ENCODE results near the gene GATD1.
A peak's percentile ranks its signal among the peaks of the same experiment; 100 is the strongest.

Gene GATD1

DNA sequence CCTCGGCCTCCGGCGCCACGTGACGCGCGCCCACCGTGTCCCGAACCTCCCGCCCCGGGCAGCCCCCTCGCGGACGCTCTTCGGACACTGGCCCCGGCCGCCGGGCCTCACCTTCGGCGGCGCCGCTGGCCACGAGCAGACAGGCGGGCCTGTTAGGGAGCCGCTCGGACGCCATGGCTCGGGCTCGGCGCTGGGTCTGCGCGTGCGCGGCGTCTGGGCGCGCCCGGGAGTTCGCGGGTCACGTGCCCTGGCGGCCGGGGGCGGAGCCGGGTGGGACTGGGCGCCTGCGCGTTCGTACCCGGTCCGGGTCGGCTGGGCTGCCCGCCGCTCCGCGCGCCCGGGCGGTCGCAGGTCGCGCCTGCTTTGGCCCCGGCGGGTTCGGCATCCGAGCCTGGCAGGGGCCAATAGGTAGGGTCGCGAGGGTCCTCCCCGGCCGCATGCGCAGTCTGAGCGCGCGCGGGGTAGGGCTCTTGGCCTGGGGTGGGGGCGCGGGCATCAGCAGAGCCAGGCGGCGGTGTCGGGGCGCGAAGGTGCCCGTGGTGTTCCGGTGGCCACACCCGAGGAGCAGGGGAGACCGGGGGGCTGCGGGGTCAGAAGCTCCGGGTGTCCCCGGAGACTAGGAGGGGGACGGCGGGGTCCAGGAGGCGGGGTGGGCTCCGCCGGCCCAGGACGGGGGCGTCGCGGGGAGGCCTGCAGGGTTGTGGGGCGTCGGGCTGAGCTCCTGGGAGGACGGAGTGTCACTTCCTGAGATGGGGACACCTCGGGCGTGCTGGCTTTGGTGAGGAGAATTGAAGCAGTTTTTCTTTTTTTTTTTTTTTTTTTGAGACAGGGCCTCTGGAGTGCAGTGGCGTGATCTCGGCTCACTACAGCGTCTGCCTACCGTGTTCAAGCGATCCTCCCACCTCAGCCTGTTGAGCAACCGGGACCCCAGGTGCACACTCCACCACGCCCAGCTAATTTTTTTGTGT lies at the start of gene GATD1:
Gene GATD1 (minus strand): TSS at position 200 of the 968 bp plus-strand sequence. CDS start 25 bp downstream, at position 175.
- DNase-seq, result peak; percentile 71

DNA sequence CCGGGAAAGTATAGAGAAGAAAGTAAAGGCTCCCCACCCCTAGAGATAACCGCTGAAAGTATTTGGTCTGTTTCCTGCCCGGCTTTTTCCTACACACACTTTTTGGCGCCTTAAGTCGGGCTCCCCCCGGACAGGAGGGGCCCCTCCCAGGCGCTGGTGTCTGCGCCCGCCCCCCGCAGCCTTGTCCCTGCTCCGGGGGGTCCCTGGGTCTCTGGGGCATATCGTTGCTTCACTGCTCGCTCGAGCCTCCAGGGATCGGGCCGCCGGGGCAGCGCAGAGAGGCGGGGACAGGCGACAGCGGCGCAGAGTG lies 49.5 kb upstream of the GATD1 start:
- no peak for DNase-seq

GRCh38 chr11:826227-826621 lies 48.9 kb upstream of the GATD1 start:
- no peak for DNase-seq

GRCh38 chr11:825366-826226 lies 48.3 kb upstream of the GATD1 start:
- no peak for DNase-seq

DNA sequence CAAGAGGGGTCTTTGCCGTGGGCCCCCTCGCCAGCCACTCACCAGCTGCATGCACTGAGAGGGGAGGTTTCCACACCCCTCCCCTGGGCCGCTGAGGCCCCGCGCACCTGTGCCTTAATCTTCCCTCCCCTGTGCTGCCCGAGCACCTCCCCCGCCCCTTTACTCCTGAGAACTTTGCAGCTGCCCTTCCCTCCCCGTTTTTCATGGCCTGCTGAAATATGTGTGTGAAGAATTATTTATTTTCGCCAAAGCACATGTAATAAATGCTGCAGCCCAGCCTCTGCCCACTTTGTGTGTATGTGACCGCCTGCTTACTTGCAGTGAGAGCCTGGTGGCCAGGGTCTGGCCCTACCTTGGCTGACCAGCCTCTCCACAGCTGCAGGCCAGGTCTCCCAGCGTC lies 47.7 kb upstream of the GATD1 start:
- DNase-seq, result no peak

DNA sequence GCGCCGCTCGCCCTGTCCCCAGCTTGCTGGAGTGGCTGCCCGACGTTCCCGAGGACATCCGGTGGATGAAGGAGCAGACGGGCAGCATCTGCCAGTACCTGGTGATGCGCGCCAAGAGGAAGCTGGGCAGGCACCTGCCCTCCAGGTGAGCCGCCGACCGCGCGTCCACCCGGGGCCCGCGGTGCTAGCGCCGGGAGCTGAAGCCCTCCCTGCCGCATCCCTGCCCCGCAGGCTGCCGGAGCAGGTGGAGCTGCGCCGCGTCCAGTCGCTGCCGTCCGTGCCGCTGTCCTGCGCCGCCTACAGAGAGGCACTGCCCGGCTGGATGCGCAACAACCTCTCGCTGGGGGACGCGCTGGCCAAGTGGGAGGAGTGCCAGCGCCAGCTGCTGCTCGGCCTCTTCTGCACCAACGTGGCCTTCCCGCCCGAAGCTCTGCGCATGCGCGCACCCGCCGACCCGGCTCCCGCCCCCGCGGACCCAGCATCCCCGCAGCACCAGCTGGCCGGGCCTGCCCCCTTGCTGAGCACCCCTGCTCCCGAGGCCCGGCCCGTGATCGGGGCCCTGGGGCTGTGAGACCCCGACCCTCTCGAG lies 47.1 kb upstream of the GATD1 start:
- no peak for DNase-seq

GRCh38 chr11:823441-824291 lies 46.4 kb upstream of the GATD1 start:
- DNase-seq, result no peak

- no peak for DNase-seq
Observed at GRCh38 chr11:821512-822371, 44.5 kb upstream of the GATD1 start.

DNA sequence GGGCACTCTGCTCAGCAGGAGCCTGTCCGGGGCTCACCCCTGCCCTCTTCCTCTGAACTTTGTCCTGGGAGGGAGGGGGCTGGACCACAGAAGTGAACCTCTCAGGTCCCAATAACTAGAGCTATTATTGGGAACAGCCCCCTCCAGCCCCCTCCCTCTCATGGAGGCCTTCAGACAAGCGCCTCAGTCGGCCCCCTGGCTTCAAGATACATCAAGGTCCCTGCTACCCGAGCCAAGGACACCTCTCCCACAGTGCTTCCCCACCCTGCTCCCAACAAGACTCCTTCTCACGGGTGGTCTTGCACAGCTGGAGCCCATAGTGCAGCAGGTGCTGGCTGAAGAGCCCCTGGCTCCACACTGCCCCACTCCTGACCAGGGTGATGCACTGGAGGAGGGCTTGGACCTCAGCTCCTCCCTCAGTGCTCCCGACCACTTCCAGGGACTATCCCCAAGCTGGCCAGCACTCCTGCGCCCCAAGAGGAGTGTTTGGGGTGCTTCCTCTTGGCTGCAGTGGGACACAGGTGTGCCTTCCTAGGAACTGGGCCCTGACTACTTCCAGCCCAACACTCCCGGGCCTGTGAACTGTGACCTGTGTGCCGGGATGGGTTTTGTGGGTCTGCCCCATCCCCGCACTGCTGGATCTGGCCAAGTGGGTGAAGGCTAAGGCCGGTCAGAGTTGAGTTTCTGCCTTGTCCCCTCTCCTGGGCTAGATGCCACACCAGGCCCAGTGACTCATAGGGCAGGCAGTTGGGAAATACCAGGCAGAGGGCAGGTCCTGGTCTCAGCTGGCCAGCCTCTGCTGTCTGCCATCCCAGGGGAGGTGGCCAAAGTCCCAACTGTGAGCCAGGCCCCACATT lies 43.6 kb upstream of the GATD1 start:
- peak; percentile 55 for DNase-seq

DNA sequence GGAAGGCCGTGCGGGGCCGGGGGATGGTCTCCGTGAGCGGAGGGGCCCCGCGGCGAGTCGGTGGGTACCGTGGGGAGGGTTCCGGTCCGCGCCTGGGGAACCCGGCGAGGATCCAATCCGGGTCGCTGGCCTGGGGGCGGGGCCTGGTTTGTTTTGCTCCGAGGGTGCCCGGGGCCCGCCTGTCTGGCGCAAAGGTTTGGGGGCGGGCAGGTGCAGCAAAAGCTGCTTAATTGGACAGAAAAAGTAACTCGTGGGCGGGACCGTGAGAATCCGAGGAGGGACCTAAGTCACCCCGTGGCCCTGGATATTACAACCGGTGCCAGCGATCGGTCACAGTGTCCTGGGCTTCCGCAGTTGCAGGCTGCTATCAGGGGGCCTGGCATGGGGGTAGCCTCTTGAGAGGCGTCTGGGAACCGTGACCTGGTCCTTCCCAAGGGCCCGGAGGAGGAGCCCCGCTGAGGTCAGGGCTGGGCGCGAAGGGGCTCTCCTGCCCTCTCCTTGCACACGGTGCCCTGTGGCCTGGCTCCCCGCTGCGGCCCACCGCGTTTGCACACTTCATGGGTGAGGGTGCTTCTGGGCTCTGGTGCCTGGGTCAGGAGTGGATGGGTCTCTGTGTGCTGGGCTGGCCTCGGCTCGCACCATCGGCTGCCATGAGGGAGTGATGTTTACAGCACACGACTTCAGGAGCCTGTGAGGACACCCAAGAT lies 42.8 kb upstream of the GATD1 start:
- peak; percentile 81 for DNase-seq

DNA sequence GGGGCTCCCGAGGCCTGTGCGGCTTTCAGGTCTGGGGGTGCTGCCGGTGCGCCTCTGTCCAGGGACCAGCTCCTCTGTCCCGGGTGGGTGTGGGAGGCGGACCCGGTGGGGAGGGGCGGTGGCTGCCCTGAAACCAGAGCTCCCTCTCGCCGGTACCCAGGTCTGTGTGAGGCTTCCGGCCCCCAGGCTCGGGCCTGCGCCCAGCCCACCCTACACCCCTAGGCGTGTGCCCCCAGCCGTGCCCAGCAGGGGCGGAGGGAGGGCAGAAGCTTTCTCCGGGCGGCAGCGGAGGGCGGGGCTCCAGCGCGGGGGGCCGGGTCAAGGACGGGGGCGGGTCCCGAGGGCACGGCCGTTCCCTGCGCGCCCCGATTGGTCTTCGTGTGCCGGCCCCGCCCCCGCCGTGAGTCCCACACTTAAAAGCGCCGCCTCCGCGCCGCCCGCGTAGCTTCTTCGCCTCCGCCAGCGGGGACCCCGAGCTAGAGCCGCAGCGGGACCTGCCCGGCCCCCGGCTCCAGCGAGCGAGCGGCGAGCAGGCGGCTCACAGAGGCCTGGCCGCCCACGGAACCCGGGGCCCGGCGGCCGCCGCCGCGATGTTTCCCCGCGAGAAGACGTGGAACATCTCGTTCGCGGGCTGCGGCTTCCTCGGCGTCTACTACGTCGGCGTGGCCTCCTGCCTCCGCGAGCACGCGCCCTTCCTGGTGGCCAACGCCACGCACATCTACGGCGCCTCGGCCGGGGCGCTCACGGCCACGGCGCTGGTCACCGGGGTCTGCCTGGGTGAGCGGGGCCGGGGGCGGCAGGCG lies 42.0 kb upstream of the GATD1 start:
- peak; percentile 79 for DNase-seq

DNA sequence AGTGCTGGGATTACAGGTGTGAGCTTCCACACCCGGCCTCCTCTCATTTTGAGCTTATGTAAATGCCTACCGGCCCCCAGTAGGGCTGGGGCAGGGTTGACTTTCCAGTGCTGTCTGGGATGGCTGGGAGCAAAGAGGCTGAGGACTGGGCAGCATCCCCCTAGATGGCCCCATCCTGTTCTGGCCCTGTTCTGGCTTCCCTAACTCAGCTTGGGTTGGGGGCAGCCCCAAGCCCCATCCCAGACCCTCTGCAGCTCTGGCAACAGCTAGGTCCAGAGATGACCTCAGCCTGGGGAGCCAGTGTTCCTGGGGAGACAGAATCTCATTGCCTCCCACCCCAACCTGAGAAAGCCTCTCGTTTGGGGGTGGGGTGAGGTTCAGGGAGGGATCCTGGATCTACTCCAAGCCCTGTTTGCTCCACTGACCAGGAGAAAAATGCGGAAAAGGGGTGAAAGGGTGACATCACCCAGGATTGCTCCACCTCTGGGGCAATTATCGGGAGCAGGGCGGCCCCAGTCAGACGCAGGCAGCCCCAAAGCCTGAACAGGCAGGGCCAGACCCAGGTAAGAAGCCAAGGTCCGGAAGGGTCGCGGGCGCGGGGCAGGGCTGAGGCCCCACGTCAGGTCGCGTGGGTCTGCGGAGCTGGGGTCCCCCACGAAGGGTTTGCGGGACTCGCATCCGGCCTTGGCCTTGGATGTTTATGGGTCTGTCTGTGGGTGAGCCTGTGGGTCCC lies 41.3 kb upstream of the GATD1 start, which contains the start of gene PNPLA2:
Gene PNPLA2 (plus strand): TSS at position 519 of the 733 bp plus-strand sequence. CDS start 805 bp downstream, outside the sequence.
- DNase-seq, result peak; percentile 86

- no peak for DNase-seq
Observed at GRCh38 chr11:816433-816779, 39.1 kb upstream of the GATD1 start.

DNA sequence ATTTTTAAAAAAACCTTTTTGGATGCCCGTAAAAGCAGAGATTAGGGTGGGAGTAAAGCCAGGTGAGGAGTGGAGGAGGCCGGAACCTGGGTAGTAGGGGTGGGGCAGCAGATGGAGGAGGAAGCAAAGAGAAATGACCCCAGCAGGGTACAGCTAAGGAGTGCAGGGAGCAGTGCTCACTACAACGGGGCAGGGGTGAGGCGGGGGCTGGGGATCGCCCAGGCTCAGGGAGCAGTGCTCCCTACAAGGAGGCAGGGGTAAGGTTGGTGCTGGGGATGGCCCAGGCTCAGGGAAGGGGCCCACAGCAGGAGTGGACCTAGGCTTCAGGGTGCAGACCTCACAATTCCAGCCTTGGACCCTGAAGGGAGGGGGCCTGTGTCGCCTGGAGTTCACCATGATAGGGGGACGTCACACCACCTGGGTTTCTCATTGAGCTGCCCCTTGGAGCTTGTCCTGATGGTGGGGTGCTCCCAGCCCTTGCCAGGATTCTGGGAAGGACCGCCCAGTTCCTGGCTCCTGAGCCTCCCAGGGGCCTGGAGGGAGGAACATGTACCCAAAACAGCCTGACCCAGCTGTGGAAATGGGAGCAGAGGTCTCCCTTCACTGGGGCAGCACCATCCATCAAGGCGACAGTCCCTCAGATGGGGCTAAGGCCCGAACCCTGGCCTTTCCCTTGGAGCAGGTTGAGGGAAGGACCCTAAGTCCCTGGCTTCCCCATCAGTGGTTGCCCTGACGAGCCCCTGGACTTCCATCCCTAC lies 38.6 kb upstream of the GATD1 start:
- DNase-seq, result no peak

DNA sequence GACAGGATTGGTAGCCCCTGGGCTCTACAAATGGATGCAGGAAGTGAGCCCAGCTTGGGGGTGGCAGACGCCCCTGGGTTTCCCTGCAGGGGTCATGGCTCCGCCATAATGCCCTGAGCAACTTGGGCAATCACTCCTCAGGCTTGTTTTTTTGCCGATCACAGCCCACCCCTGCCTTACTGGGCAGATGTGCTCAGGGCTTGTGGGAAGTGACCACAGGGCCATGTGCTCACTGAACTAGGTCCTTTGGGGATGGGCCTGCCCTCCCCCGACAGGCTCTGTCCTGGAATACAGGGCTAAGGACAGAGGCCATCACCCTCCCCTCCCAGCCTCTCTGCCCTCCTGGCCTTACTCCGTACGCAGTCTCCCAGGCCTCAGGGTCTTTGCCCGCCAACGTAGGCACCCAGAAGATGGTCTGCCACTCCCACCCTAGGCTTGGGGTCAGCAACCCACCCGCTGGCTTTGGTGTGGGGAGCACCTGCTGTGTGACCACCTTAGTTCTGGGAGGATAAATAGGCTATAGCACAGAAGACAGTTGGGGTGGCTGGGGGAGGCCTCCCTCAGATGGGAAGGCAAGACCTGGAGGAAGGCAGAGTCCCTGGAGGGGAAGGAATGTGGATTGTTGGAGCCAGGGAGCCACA lies 36.3 kb upstream of the GATD1 start:
- no peak for DNase-seq

GRCh38 chr11:813072-813455 lies 35.8 kb upstream of the GATD1 start:
- DNase-seq, result no peak

DNA sequence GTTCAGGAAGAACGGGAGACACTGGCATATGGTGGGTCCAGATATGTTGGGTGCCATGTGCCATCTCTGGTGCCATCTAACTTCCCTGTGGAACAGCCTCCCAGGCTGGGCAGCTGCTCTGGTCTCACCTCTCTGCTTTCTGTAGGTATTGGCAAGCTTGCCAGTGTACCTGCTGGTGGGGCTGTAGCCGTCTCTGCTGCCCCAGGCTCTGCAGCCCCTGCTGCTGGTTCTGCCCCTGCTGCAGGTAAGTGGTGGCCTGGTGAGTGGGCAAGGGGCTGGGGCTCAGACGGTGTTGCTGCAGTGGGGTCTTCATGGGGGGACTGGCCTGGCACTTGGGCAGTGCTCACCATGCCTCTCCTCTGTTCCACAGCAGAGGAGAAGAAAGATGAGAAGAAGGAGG lies 35.1 kb upstream of the GATD1 start:
- no peak for DNase-seq

Measured in NCI-H226 (cell line).